K562 (cell line): ENCODE data around the gene EEF2K. TPM values are rescaled to one million over a fixed set of nuclear protein-coding genes. Genes with fewer than 3 reads are reported as not detected.

Source experiments
- ARID3B ChIP-seq: fragments of 250-450 bp; sonication (Bioruptor Pico); IDR thresholded peaks from 2 replicates; pipeline ENCODE4 v1.4.0; 2020; ENCODE audit warnings: borderline replicate concordance
- BDP1 ChIP-seq: IDR thresholded peaks from 3 replicates; pipeline ENCODE4 v1.6.1; 2011; ENCODE audit not compliant: insufficient read length, insufficient read depth
- CBFB ChIP-seq: sonication (generic); formaldehyde crosslinking; IDR thresholded peaks from 2 replicates; pipeline ENCODE4 v1.4.0; 2020; ENCODE audit warnings: mild to moderate bottlenecking, missing genetic modification reagents
- FOXA3 ChIP-seq, 2 experiments: fragments of 450-650 bp in 1 of 2; sonication (generic) in 1 of 2; formaldehyde crosslinking; IDR thresholded peaks in 1 of 2; conservative IDR thresholded peaks in 1 of 2; 2 replicates each; pipeline versions ENCODE4 v1.4.0 to v1.8.0; 2020 to 2022; ENCODE audit warnings: mild to moderate bottlenecking in 2 of 2, missing genetic modification reagents in 1 of 2
- FOXO4 ChIP-seq: fragments of 450-650 bp; formaldehyde crosslinking; IDR thresholded peaks from 2 replicates; pipeline ENCODE4 v1.4.0; 2020; ENCODE audit warnings: mild to moderate bottlenecking, moderate library complexity
- MYBL2 ChIP-seq, 2 experiments: fragments of 450-650 bp in 1 of 2; sonication (generic) in 1 of 2; formaldehyde crosslinking in 1 of 2; IDR thresholded peaks; 2 replicates each; pipeline versions ENCODE4 v1.6.1 to v1.8.1; 2017 to 2022; ENCODE audit warnings: borderline replicate concordance in 1 of 2, inconsistent platforms in 1 of 2, low read depth in 1 of 2, mild to moderate bottlenecking in 1 of 2, missing genetic modification reagents in 1 of 2, moderate library complexity in 1 of 2
- NFE2 ChIP-seq: IDR thresholded peaks from 2 replicates; pipeline ENCODE4 v1.6.1; 2014; ENCODE audit warnings: antibody characterized with exemption, low read depth
- PCBP2 ChIP-seq: fragments of 200-400 bp; formaldehyde crosslinking; IDR thresholded peaks from 2 replicates; pipeline ENCODE4 v1.6.1; 2018; ENCODE audit warnings: low read length, low read depth, mild to moderate bottlenecking, moderate library complexity; ENCODE audit not compliant: poor library complexity, severe bottlenecking
- TEAD2 ChIP-seq: fragments of 450-650 bp; IDR thresholded peaks from 2 replicates; pipeline ENCODE4 v1.6.1; 2016; ENCODE audit warnings: missing genetic modification characterization, control low read depth, missing compliant biosample characterization
- U2AF2 ChIP-seq: fragments of 200-400 bp; formaldehyde crosslinking; optimal IDR thresholded peaks from 2 replicates; pipeline ENCODE3; 2017; ENCODE audit warnings: low read depth, mild to moderate bottlenecking, low read length
- ZBTB49 ChIP-seq: sonication (generic); formaldehyde crosslinking; IDR thresholded peaks from 2 replicates; pipeline ENCODE4 v1.8.0; 2022; ENCODE audit warnings: missing genetic modification reagents, mild to moderate bottlenecking, borderline replicate concordance
- ZKSCAN1 ChIP-seq: fragments of 150-350 bp; IDR thresholded peaks from 2 replicates; pipeline ENCODE4 v1.6.1; 2016; ENCODE audit warnings: low read depth, low read length
- ZMIZ1 ChIP-seq, 2 experiments: fragments of 150-350 bp in 1 of 2; IDR thresholded peaks; 2 replicates each; pipeline ENCODE4 v1.6.1; 2012 to 2016; ENCODE audit warnings: low read depth in 2 of 2, low read length in 2 of 2, mild to moderate bottlenecking in 1 of 2, moderate library complexity in 1 of 2
- ZNF212 ChIP-seq: fragments of 450-650 bp; formaldehyde crosslinking; IDR thresholded peaks from 2 replicates; pipeline ENCODE4 v1.4.0; 2020; ENCODE audit warnings: mild to moderate bottlenecking
- ZNF717 ChIP-seq: fragments of 250-450 bp; sonication (Bioruptor Pico); IDR thresholded peaks from 2 replicates; pipeline ENCODE4 v1.5.0; 2021
- polyA plus RNA-seq, 8 experiments: library from polyadenylated mRNA; depleted of rRNA in 4 of 8; stranded (reverse) in 5 of 8; unstranded in 3 of 8; fragments of >200 nt; fragmentation: Nextera tagmentation in 2 of 8; fragmentation: Illumina TruSeq in 1 of 8; extraction: Ambion mirVana in 2 of 8; extraction: Trizol in 1 of 8; gene quantifications; 2 replicates each; pipeline versions ENCODE4 v1.2.1 to v1.2.3, GENCODE V29; 2011 to 2014; ENCODE audit warnings: inconsistent platforms in 1 of 8, missing spikeins in 1 of 8
- total RNA-seq, 7 experiments: library from RNA; depleted of rRNA in 6 of 7; stranded (reverse); fragments of >200 nt in 6 of 7; fragmentation: Illumina TruSeq in 2 of 7; extraction: Trizol in 2 of 7; gene quantifications; 2 replicates each; pipeline versions ENCODE4 v1.2.1 to v1.2.3, GENCODE V29; 2011 to 2021; ENCODE audit warnings: low replicate concordance in 1 of 7

Gene EEF2K
- total and polyA plus RNA-seq, 9 of the 15 experiments (the other 6 are each of a cell fraction or from before 2014, with no cell fraction given), result 3.0 to 35.2 (median 12.2) TPM

- TF ChIP-seq BDP1 (no peak), ZBTB49 (CRISPR knock-in tag) (no peak), FOXA3 (CRISPR knock-in tag; conservative IDR thresholded peaks at IDR 0.05 in 1 of 2, IDR thresholded peaks at IDR 0.05 in 1 of 2) (no peak), NFE2 (no peak), ARID3B (no peak), ZMIZ1 (IDR thresholded peaks at IDR 0.05; ENCODE audit: low read depth in 2 of 2, low read length in 2 of 2) (peak in 1 of 2 experiments; percentile 55; a peak in 1 of 4 replicates), TEAD2 (tag) (no peak), CBFB (no peak), FOXO4 (no peak), ZNF212 (no peak), PCBP2 (no peak), MYBL2 (IDR thresholded peaks at IDR 0.05; ENCODE audit: low read depth) (no peak), MYBL2 (CRISPR knock-in tag; IDR thresholded peaks at IDR 0.05; ENCODE audit: borderline replicate concordance) (no peak), ZNF717 (CRISPR knock-in tag) (no peak), U2AF2 (no peak), ZKSCAN1 (peak; percentile 62; the same call in 1 of the 2 replicates)
Observed at GRCh38 chr16:22297114-22297870, 91.2 kb downstream of the EEF2K start, which contains the start of gene POLR3E (continued).
